HepG2 (cell line): ENCODE measurements around the gene KPNB1. TPM values are rescaled to one million over a fixed set of nuclear protein-coding genes. Genes with fewer than 3 reads are reported as not detected.

Experiments
- CBFB ChIP-seq: sonication (generic); formaldehyde crosslinking; IDR thresholded peaks from 2 replicates; pipeline ENCODE4 v1.4.0; 2020; ENCODE audit warnings: missing genetic modification reagents
- FOXM1 ChIP-seq: sonication (generic); formaldehyde crosslinking; IDR thresholded peaks from 2 replicates; pipeline ENCODE4 v1.5.0; 2020; ENCODE audit warnings: missing genetic modification reagents
- MXI1 ChIP-seq: IDR thresholded peaks from 3 replicates; pipeline ENCODE4 v1.6.1; 2012; ENCODE audit warnings: low read depth, low read length, inconsistent platforms, borderline replicate concordance
- PAX8 ChIP-seq: sonication (generic); formaldehyde crosslinking; IDR thresholded peaks from 2 replicates; pipeline ENCODE4 v1.8.0; 2022; ENCODE audit warnings: mild to moderate bottlenecking, missing genetic modification reagents, borderline replicate concordance
- ZNF597 ChIP-seq: sonication (generic); formaldehyde crosslinking; IDR thresholded peaks from 2 replicates; pipeline ENCODE4 v1.5.0; 2020; ENCODE audit warnings: missing genetic modification reagents
- ZNF660 ChIP-seq: sonication (generic); formaldehyde crosslinking; IDR thresholded peaks from 2 replicates; pipeline ENCODE4 v1.5.1; 2020; ENCODE audit warnings: mild to moderate bottlenecking, low read depth, missing genetic modification reagents, borderline replicate concordance
- ZNF839 ChIP-seq: sonication (generic); formaldehyde crosslinking; IDR thresholded peaks from 2 replicates; pipeline ENCODE4 v1.4.0; 2020; ENCODE audit warnings: missing genetic modification reagents, mild to moderate bottlenecking, borderline replicate concordance
- ZSCAN9 ChIP-seq: IDR thresholded peaks from 2 replicates; pipeline ENCODE4 v1.6.1; 2016; ENCODE audit warnings: borderline replicate concordance
- polyA plus RNA-seq, 8 experiments: library from polyadenylated mRNA; depleted of rRNA in 3 of 8; stranded (reverse) in 7 of 8; unstranded in 1 of 8; fragments of >200 nt; fragmentation: Illumina TruSeq in 4 of 8; extraction: Trizol in 4 of 8; gene quantifications; 2 replicates each; pipeline versions ENCODE4 v1.2.1 to v1.2.3, GENCODE V29; 2011 to 2016; ENCODE audit warnings: low read depth in 4 of 8, missing spikeins in 1 of 8, mixed read lengths in 1 of 8; ENCODE audit not compliant: insufficient read depth in 1 of 8
- total RNA-seq, 5 experiments: library from RNA; depleted of rRNA; stranded (reverse); fragments of >200 nt; fragmentation: Illumina TruSeq; extraction: Trizol; gene quantifications; 2 replicates each; pipeline ENCODE4 v1.2.3, GENCODE V29; 2016; ENCODE audit warnings: low read depth in 1 of 5
- TF ChIP-seq, protein P1 (sequence below): sonication (generic); formaldehyde crosslinking; IDR thresholded peaks from 2 replicates; pipeline ENCODE4 v1.5.1; 2020; ENCODE audit warnings: missing genetic modification reagents, mild to moderate bottlenecking, borderline replicate concordance
- TF ChIP-seq, protein P2 (sequence below): sonication (generic); formaldehyde crosslinking; IDR thresholded peaks from 2 replicates; pipeline ENCODE4 v1.4.0; 2020; ENCODE audit warnings: low read depth, missing genetic modification reagents
- TF ChIP-seq, protein P3 (sequence below): IDR thresholded peaks from 2 replicates; pipeline ENCODE4 v1.6.1; 2016; ENCODE audit warnings: missing genetic modification reagents, missing compliant biosample characterization
- TF ChIP-seq, protein P4 (sequence below): IDR thresholded peaks from 2 replicates; pipeline ENCODE4 v1.6.1; 2016; ENCODE audit warnings: low read depth, control low read depth
- TF ChIP-seq, protein P5 (sequence below): sonication (generic); formaldehyde crosslinking; IDR thresholded peaks from 2 replicates; pipeline ENCODE4 v1.4.0; 2020; ENCODE audit warnings: missing genetic modification reagents, mild to moderate bottlenecking, borderline replicate concordance

The KPNB1 gene
- total and polyA plus RNA-seq, 2 of the 13 experiments (the other 11 are each of a cell fraction or from before 2014, with no cell fraction given) = 164 to 424 TPM

DNA sequence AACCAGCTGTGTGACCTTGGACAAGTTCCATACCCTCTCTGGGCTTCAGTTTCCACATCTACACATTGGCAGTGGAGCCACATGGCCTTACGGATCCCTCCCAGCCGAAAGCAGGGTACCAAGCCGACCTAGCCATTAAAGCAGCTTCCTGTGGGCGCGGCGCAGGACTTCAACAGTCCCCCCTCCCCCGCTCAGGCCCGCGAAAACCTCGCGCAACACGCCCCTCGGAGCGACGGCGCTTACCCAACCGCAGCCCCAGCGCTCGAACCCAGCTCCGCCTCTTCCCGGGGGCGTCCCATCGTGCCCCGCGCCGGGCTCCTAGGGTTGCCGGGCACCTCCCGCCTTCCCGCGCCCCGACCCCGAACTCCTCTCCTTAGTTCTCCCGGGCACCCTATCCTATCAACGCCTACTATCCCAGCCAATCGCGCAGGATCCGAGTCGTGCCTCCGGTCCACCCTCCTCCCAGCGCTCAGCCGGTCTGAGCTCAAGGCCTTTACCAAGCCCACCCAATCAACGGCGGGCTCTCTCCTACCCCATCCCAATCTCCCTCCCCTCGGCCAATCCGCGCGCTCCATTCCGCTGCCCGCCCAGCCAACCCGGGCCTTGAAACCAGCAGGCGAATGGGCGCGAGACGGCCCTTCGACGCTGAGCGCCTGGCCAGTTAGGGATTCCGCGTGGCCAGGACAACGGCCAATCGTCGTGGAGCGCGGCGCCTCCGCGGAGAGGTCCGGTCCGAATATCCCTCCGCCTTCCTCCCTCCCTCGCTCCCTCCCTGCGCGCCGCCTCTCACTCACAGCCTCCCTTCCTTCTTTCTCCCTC is at the start of gene KPNB1 (continued):
- TF ChIP-seq, protein P1, sequence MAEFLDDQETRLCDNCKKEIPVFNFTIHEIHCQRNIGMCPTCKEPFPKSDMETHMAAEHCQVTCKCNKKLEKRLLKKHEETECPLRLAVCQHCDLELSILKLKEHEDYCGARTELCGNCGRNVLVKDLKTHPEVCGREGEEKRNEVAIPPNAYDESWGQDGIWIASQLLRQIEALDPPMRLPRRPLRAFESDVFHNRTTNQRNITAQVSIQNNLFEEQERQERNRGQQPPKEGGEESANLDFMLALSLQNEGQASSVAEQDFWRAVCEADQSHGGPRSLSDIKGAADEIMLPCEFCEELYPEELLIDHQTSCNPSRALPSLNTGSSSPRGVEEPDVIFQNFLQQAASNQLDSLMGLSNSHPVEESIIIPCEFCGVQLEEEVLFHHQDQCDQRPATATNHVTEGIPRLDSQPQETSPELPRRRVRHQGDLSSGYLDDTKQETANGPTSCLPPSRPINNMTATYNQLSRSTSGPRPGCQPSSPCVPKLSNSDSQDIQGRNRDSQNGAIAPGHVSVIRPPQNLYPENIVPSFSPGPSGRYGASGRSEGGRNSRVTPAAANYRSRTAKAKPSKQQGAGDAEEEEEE (CRISPR knock-in tag) = peak; percentile 98
- TF ChIP-seq ZNF660 (no peak), MXI1 (peak; percentile 73; the same call in 2 of the 3 replicates), ZSCAN9 (CRISPR knock-in tag) (peak; percentile 89; the same call in 1 of the 2 replicates), ZNF597 (CRISPR knock-in tag) (no peak), FOXM1 (CRISPR knock-in tag) (peak; percentile 81; the same call in 1 of the 2 replicates), ZNF839 (CRISPR knock-in tag) (peak; percentile 84; the same call in 1 of the 2 replicates), PAX8 (CRISPR knock-in tag) (peak; percentile 97; the same call in 1 of the 2 replicates), CBFB (CRISPR knock-in tag) (peak; percentile 93)
- TF ChIP-seq, protein P2, sequence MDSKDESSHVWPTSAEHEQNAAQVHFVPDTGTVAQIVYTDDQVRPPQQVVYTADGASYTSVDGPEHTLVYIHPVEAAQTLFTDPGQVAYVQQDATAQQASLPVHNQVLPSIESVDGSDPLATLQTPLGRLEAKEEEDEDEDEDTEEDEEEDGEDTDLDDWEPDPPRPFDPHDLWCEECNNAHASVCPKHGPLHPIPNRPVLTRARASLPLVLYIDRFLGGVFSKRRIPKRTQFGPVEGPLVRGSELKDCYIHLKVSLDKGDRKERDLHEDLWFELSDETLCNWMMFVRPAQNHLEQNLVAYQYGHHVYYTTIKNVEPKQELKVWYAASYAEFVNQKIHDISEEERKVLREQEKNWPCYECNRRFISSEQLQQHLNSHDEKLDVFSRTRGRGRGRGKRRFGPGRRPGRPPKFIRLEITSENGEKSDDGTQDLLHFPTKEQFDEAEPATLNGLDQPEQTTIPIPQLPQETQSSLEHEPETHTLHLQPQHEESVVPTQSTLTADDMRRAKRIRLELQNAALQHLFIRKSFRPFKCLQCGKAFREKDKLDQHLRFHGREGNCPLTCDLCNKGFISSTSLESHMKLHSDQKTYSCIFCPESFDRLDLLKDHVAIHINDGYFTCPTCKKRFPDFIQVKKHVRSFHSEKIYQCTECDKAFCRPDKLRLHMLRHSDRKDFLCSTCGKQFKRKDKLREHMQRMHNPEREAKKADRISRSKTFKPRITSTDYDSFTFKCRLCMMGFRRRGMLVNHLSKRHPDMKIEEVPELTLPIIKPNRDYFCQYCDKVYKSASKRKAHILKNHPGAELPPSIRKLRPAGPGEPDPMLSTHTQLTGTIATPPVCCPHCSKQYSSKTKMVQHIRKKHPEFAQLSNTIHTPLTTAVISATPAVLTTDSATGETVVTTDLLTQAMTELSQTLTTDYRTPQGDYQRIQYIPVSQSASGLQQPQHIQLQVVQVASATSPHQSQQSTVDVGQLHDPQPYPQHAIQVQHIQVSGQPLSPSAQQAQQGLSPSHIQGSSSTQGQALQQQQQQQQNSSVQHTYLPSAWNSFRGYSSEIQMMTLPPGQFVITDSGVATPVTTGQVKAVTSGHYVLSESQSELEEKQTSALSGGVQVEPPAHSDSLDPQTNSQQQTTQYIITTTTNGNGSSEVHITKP (CRISPR knock-in tag) = peak; percentile 21; the same call in 1 of the 2 replicates
- TF ChIP-seq, protein P3, sequence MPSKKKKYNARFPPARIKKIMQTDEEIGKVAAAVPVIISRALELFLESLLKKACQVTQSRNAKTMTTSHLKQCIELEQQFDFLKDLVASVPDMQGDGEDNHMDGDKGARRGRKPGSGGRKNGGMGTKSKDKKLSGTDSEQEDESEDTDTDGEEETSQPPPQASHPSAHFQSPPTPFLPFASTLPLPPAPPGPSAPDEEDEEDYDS (CRISPR knock-in tag) = peak; percentile 87
- TF ChIP-seq, protein P4, sequence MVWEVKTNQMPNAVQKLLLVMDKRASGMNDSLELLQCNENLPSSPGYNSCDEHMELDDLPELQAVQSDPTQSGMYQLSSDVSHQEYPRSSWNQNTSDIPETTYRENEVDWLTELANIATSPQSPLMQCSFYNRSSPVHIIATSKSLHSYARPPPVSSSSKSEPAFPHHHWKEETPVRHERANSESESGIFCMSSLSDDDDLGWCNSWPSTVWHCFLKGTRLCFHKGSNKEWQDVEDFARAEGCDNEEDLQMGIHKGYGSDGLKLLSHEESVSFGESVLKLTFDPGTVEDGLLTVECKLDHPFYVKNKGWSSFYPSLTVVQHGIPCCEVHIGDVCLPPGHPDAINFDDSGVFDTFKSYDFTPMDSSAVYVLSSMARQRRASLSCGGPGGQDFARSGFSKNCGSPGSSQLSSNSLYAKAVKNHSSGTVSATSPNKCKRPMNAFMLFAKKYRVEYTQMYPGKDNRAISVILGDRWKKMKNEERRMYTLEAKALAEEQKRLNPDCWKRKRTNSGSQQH = peak; percentile 95
- TF ChIP-seq, protein P5, sequence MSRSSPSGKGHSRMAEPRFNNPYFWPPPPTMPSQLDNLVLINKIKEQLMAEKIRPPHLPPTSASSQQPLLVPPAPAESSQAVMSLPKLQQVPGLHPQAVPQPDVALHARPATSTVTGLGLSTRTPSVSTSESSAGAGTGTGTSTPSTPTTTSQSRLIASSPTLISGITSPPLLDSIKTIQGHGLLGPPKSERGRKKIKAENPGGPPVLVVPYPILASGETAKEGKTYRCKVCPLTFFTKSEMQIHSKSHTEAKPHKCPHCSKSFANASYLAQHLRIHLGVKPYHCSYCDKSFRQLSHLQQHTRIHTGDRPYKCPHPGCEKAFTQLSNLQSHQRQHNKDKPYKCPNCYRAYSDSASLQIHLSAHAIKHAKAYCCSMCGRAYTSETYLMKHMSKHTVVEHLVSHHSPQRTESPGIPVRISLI (CRISPR knock-in tag) = peak; percentile 68; the same call in 1 of the 2 replicates
